Kidney (tissue), 14 donors: ENCODE data around the gene SELENOI. TPM values are rescaled to one million over a fixed set of nuclear protein-coding genes. Genes with fewer than 3 reads are reported as not detected.

Experiments used
- DNase-seq, 5 donors: peaks; one replicate each; pipeline ENCODE4 v3.0.0-alpha.2; 2013 to 2020
- FAIRE-seq: peaks from 2 replicates; lab custom pipeline; 2012; peaks lifted over from hg19 to GRCh38; lab: Jason Lieb, UNC
- H3K27ac ChIP-seq, 2 donors: one replicate each; pipeline ENCODE4 v1.7.0; 2013; ENCODE audit warnings: low read depth in 2 of 2, low read length in 2 of 2, inconsistent platforms in 1 of 2
- H3K27me3 ChIP-seq: one replicate; pipeline ENCODE4 v1.7.1; 2013; ENCODE audit warnings: low read length, inconsistent platforms; ENCODE audit not compliant: control insufficient read depth, insufficient read depth
- H3K36me3 ChIP-seq, 3 donors: one replicate each; pipeline versions ENCODE4 v1.7.0 to v1.7.1; 2013; ENCODE audit warnings: low read length in 3 of 3, control low read depth in 1 of 3, inconsistent platforms in 1 of 3; ENCODE audit not compliant: insufficient read depth in 3 of 3, control insufficient read depth in 2 of 3
- H3K4me1 ChIP-seq, 3 donors: one replicate each; pipeline versions ENCODE4 v1.7.0 to v1.7.1; 2013; ENCODE audit warnings: low read length in 3 of 3, inconsistent platforms in 1 of 3, low read depth in 1 of 3; ENCODE audit not compliant: control insufficient read depth in 2 of 3, insufficient read depth in 2 of 3
- H3K4me3 ChIP-seq, 3 donors: one replicate each; pipeline versions ENCODE4 v1.7.0 to v1.8.1; 2013; ENCODE audit warnings: low read length in 3 of 3, control low read depth in 1 of 3, inconsistent platforms in 1 of 3
- H3K9ac ChIP-seq, 3 donors: one replicate each; pipeline versions ENCODE4 v1.7.0 to v1.7.1; 2013; ENCODE audit warnings: low read length in 3 of 3, control low read depth in 1 of 3, inconsistent platforms in 1 of 3
- H3K9me3 ChIP-seq, 3 donors: one replicate each; pipeline versions ENCODE4 v1.7.0 to v1.7.1; 2013; ENCODE audit warnings: low read length in 3 of 3, control low read depth in 1 of 3, inconsistent platforms in 1 of 3; ENCODE audit not compliant: control insufficient read depth in 2 of 3, insufficient read depth in 1 of 3
- intact Hi-C: fragments of 100-400 bp; cut with DNase I; formaldehyde crosslinking; loops from one replicate; pipeline ENCODE4 v1.11.1; 2022
- polyA plus RNA-seq: library from polyadenylated mRNA; stranded (reverse); fragments of 350-450 nt; fragmentation: Illumina TruSeq; extraction: RNeasy Lipid Tissue Mini Kit (QIAGEN cat#74804); gene quantifications from one replicate; pipeline ENCODE4 v1.2.3, GENCODE V29; 2014; ENCODE audit warnings: low read depth, low replicate concordance; ENCODE audit not compliant: insufficient read depth
- total RNA-seq: library from RNA; stranded (reverse); fragmentation: NEBNext Ultra II Directional; extraction: Animal tissue kit (Norgen Biotek cat#: 25700); gene quantifications from one replicate; pipeline ENCODE4 v1.2.1, GENCODE V29; 2021
- TF ChIP-seq, protein P1 (sequence below): IDR thresholded peaks from 3 replicates; pipeline ENCODE4 v1.5.1; 2012; ENCODE audit warnings: mild to moderate bottlenecking, moderate library complexity, borderline replicate concordance; ENCODE audit not compliant: insufficient read depth; ENCODE audit errors: extremely low read depth
- donor health status: control.
- donor health status: control.
- donor health status: control.
- donor health status: control.
- donor health status: control.
- donor health status: DM: yes; HTN: yes; CAD: no.
- donor health status: Normal renal cell carcinoma (clear cell type).

SELENOI gene
- total and polyA plus RNA-seq, 2 donors from 2014 or later = 5.3 to 23.7 TPM

DNA sequence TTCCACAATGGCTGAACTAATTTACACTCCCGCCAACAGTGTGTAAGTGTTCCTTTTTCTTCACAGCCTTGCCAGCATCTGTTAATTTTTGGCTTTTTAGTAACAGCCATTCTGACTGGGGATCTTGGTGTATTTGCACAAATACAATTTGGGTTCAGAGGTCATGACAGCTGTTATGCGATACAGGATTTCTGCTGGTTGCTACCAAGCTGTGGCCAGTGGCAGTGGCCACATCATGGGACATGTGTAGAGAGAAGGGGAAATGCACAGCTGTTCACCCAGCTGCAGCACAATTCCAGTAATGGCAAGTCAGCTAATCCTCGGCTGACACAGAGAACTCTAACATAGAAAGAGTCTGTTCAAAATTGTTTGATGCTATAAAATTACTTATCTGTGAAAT is 21.0 kb upstream of the SELENOI start:
- DNase-seq (no peak), FAIRE-seq (no peak)
- no peaks in the 10 kb centered on the region for H3K36me3 ChIP-seq
- TF ChIP-seq, protein P1, sequence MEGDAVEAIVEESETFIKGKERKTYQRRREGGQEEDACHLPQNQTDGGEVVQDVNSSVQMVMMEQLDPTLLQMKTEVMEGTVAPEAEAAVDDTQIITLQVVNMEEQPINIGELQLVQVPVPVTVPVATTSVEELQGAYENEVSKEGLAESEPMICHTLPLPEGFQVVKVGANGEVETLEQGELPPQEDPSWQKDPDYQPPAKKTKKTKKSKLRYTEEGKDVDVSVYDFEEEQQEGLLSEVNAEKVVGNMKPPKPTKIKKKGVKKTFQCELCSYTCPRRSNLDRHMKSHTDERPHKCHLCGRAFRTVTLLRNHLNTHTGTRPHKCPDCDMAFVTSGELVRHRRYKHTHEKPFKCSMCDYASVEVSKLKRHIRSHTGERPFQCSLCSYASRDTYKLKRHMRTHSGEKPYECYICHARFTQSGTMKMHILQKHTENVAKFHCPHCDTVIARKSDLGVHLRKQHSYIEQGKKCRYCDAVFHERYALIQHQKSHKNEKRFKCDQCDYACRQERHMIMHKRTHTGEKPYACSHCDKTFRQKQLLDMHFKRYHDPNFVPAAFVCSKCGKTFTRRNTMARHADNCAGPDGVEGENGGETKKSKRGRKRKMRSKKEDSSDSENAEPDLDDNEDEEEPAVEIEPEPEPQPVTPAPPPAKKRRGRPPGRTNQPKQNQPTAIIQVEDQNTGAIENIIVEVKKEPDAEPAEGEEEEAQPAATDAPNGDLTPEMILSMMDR = no peak
- intact Hi-C loops = no loop called here
- H3K4me1 ChIP-seq = no peaks in the 10 kb centered on the region
- H3K27ac ChIP-seq = no peak overlapping the region
- H3K27me3 ChIP-seq = no peaks in the 10 kb centered on the region
- no peak overlapping the region for H3K9ac ChIP-seq
- no peaks in the 10 kb centered on the region for H3K9me3 ChIP-seq
- no peak overlapping the region for H3K4me3 ChIP-seq

DNA sequence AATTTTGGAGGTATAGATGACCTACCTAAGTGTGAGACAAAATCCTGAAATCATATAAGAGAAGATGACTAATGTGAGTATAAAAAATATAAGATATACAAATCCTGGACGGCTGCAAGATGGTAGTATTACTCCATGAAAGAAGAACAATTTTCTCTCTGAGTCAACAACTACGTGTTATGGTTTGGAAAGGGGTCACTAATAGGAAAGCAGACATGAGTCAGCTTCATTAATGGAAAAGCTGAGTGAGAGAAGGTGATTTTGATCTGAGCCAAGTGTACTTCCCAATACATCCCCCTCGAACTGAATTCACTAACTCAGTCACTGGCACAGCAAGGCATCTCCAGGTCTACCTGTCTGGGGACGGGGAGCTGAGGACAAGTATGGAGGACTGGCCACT is 20.1 kb upstream of the SELENOI start:
- H3K27ac ChIP-seq = no peak overlapping the region
- H3K27me3 ChIP-seq = no peaks in the 10 kb centered on the region
- DNase-seq (no peak), FAIRE-seq (no peak)
- TF ChIP-seq, protein P1 = no peak
- no peak overlapping the region for H3K4me3 ChIP-seq
- no peak overlapping the region for H3K9ac ChIP-seq
- no peaks in the 10 kb centered on the region for H3K4me1 ChIP-seq
- intact Hi-C loops = no loop called here
- H3K9me3 ChIP-seq = no peaks in the 10 kb centered on the region
- H3K36me3 ChIP-seq = no peaks in the 10 kb centered on the region

GRCh38 chr2:26326514-26326913 is 19.4 kb upstream of the SELENOI start:
- TF ChIP-seq, protein P1 = no peak
- Histone ChIP-seq H3K9me3 (no peaks in the 10 kb centered on the region), H3K27me3 (no peaks in the 10 kb centered on the region), H3K4me1 (no peaks in the 10 kb centered on the region), H3K27ac (no peak overlapping the region), H3K9ac (no peak overlapping the region), H3K4me3 (no peak overlapping the region), H3K36me3 (no peaks in the 10 kb centered on the region)
- intact Hi-C loops = no loop called here
- DNase-seq (no peak), FAIRE-seq (no peak)
